ENCODE results near the gene GABRA4. TPM values are rescaled to one million over a fixed set of nuclear protein-coding genes. Genes with fewer than 3 reads are reported as not detected.

The GABRA4 gene
- total RNA-seq, 1 donor from 2014 or later, result 3.8 TPM

DNA sequence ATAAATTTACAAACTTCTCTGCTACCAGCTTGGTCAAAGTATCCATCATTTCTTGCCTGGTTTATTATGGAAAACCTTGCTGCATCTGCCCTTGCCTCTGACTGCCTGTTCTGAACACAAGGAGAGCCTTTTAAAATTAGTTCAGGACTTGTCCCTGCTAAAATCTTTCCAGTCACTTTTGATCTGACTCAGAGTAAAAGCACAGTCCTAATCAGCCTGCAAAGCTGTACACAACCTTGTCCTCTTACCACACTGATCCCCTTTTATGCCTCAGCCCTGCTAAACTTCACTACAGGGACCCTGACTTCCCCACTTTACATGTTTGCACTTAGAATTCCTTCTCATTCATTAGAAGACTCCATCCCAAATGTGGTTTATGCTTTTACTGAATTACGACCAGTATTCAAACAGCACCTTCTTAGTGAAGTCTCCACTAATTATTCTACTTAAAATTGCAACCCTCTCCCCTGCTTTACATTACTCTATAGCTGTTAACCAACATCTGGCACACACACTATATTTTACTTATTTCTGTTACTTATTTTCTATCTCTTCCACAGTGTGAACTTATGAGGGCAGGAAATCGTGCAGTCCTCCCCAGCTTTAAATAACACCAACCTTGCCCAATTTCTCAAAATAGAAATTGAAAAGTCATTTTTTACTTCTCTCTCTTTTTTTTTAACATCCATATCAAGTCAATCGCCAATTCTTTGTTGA is 6.3 kb downstream of the GABRA4 start:
- intact Hi-C loops (cut with DNase I), result no loop called here
- no peak for DNase-seq (ENCODE audit: missing footprints)
- ATAC-seq, result no peak

- DNase-seq (ENCODE audit: missing footprints) (no peak), ATAC-seq (no peak)
- intact Hi-C loops (cut with DNase I), result no loop called here
These were observed 8.6 kb downstream of the GABRA4 start for GRCh38 chr4:46984781-46985180.

- intact Hi-C loops (cut with DNase I), result no loop called here
- no peak for DNase-seq (ENCODE audit: missing footprints)
- no peak for ATAC-seq
These were observed 12.5 kb downstream of the GABRA4 start for GRCh38 chr4:46980851-46981250.

GRCh38 chr4:46979726-46980125 is 13.7 kb downstream of the GABRA4 start:
- ATAC-seq, result no peak
- intact Hi-C loops (cut with DNase I), result no loop called here
- DNase-seq (ENCODE audit: missing footprints), result no peak

DNA sequence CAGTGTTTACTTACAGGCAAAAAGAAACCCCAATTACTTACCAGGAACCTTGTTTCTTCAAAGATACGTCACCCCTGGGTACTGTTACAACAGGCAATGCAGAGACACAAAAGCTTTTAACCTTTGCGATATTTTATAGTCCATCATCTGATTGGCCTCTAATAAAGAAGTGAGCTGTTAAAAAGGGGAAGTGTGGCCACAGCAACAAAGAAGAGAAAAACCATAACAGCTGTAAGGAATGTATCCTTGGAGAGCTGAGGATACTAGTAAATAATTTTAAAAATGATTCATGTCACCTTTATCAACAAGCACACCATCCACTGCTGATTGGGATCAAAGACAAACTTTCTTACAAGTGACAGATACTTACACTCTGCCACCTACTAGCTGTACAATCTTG is 14.1 kb downstream of the GABRA4 start:
- DNase-seq (ENCODE audit: missing footprints) (no peak), ATAC-seq (no peak)
- intact Hi-C loops (cut with DNase I), result no loop called here

DNA sequence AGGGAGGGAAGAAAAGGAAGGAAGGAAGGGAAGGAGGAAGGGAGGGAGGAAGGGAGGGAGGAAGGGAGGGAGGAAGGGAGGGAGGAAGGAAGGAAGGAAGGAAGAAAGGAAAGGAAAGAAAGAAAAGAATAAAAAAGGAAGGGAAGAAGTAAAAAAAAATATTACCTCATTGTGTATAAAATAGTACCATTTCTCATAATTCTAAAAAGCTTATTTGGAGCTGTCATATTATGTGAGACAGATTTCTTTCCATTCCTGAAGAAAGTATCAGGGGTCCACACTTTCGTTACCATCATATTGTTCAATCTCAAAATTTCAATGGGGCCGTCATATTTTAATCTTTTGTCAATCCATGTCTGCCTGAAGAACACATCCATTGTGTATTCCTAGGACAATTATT is 16.1 kb downstream of the GABRA4 start:
- no peak for ATAC-seq

GRCh38 chr4:46975812-46976553 is 17.4 kb downstream of the GABRA4 start:
- intact Hi-C loops (cut with DNase I), result no loop called here
- ATAC-seq (no peak), DNase-seq (ENCODE audit: missing footprints) (no peak)

More for the DNA sequence above, 16.1 kb downstream of the GABRA4 start:
- DNase-seq (ENCODE audit: missing footprints), result no peak
- intact Hi-C loops (cut with DNase I), result no loop called here

- ATAC-seq (no peak), DNase-seq (ENCODE audit: missing footprints) (no peak)
- intact Hi-C loops (cut with DNase I), result no loop called here
These were observed 18.4 kb downstream of the GABRA4 start for GRCh38 chr4:46974891-46975543.

GRCh38 chr4:46968847-46969246 is 24.5 kb downstream of the GABRA4 start:
- no peak for DNase-seq (ENCODE audit: missing footprints)
- no peak for ATAC-seq
- intact Hi-C loops (cut with DNase I), result no loop called here

- ATAC-seq (no peak), DNase-seq (ENCODE audit: missing footprints) (no peak)
- intact Hi-C loops (cut with DNase I), result no loop called here
These were observed 25.8 kb downstream of the GABRA4 start for GRCh38 chr4:46967631-46968030.

- intact Hi-C loops (cut with DNase I), result no loop called here
- ATAC-seq (no peak), DNase-seq (ENCODE audit: missing footprints) (no peak)
These were observed 34.5 kb downstream of the GABRA4 start for GRCh38 chr4:46958742-46959488.

DNA sequence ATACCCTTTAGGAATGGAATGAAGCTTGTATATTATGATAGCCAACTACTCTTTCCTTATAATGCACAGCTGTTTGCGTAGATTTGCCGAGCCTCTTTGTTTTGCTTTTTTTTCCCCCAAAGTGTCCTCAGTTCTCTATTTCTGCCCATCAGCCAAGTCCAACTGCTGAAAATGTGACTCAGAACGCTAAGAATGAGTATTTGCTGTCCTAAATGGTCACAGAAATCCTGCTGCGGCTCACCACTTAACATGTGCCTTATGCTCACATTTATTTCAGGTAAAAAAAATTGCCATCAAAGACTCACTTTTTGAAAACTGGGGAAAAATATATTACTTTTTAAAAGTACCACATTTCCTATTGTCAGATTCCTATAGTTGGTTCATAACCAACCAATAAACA is 36.9 kb downstream of the GABRA4 start:
- ATAC-seq, result no peak
- intact Hi-C loops (cut with DNase I), result no loop called here
- DNase-seq (ENCODE audit: missing footprints), result no peak

GRCh38 chr4:46955601-46956000 is 37.8 kb downstream of the GABRA4 start:
- intact Hi-C loops (cut with DNase I), result no loop called here
- ATAC-seq, result no peak

GRCh38 chr4:46954643-46955042 is 38.7 kb downstream of the GABRA4 start:
- intact Hi-C loops (cut with DNase I), result no loop called here
- ATAC-seq, result no peak
- DNase-seq (ENCODE audit: missing footprints), result no peak

More at GRCh38 chr4:46955601-46956000, 37.8 kb downstream of the GABRA4 start:
- no peak for DNase-seq (ENCODE audit: missing footprints)

DNA sequence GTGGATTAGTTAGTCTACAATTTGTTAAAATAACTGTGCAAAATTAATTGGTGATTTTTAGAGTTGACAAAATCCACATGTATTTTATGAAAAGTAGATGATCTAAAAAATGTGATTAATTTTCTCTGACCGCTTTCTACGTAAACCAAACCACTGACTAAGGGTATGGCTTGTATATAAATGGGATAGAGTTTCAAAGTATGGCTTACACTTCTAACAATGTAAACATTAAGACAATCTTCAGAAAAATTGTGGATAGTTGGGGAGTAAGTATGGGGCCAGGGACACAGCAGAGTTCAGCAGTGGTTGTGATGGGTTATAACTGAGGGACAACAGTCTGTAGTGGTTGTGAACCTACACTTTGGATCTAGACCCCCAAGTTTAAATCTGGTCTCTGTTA is 39.8 kb downstream of the GABRA4 start:
- intact Hi-C loops (cut with DNase I), result no loop called here
- DNase-seq (ENCODE audit: missing footprints) (no peak), ATAC-seq (no peak)

DNA sequence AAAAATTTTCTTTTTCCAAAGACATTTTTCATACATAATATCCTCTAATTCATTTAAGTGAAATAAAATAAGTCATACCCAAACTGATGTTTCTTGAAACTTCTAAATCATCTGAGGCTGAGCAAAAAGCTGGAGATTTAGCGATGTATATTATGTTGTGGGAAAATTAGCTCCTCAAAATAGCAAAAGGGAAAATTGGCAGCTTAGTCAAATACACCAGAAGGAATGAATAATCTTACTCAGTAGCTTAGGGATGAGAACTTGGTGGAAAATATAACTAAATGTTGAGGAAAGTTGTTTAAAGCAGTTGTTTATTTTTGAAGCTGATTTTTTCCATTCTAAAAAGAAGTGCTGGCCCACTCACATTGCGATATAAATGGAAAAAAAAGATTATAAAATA is 40.9 kb downstream of the GABRA4 start:
- intact Hi-C loops (cut with DNase I), result no loop called here
- DNase-seq (ENCODE audit: missing footprints) (no peak), ATAC-seq (no peak)

GRCh38 chr4:46950826-46951225 is 42.6 kb downstream of the GABRA4 start:
- DNase-seq (ENCODE audit: missing footprints), result no peak
- intact Hi-C loops (cut with DNase I), result no loop called here
- no peak for ATAC-seq

GRCh38 chr4:46949822-46950221 is 43.6 kb downstream of the GABRA4 start:
- intact Hi-C loops (cut with DNase I), result loop anchor here (5.0 kb wide), 1 partner anchor 42 kb away; the partner anchor contains the start of gene GABRA4
- ATAC-seq, result no peak
- no peak for DNase-seq (ENCODE audit: missing footprints)

GRCh38 chr4:46947541-46947940 is 45.8 kb downstream of the GABRA4 start:
- intact Hi-C loops (cut with DNase I), result loop anchor here (5.0 kb wide), 1 partner anchor 45 kb away; the partner anchor contains the start of gene GABRA4
- no peak for ATAC-seq
- DNase-seq (ENCODE audit: missing footprints), result no peak

All from Right ventricle myocardium inferior (tissue), 1 donor.